ENCODE results near the gene TENT4A.

- TF ChIP-seq SP2 (CRISPR knock-in tag; IDR thresholded peaks at IDR 0.05), result no peak
- TF ChIP-seq SNAPC2 (CRISPR knock-in tag; IDR thresholded peaks at IDR 0.05), result no peak
- no peak for TF ChIP-seq SP5 (CRISPR knock-in tag; IDR thresholded peaks at IDR 0.05; ENCODE audit: borderline replicate concordance, low read depth)
- no peak for TF ChIP-seq MXI1 (IDR thresholded peaks at IDR 0.05; ENCODE audit: borderline replicate concordance, low read depth, low read length)
- TF ChIP-seq THAP8 (CRISPR knock-in tag; IDR thresholded peaks at IDR 0.05; ENCODE audit: borderline replicate concordance), result no peak
- no peak for TF ChIP-seq MEF2D (CRISPR knock-in tag; IDR thresholded peaks at IDR 0.05)
- TF ChIP-seq, protein P1, sequence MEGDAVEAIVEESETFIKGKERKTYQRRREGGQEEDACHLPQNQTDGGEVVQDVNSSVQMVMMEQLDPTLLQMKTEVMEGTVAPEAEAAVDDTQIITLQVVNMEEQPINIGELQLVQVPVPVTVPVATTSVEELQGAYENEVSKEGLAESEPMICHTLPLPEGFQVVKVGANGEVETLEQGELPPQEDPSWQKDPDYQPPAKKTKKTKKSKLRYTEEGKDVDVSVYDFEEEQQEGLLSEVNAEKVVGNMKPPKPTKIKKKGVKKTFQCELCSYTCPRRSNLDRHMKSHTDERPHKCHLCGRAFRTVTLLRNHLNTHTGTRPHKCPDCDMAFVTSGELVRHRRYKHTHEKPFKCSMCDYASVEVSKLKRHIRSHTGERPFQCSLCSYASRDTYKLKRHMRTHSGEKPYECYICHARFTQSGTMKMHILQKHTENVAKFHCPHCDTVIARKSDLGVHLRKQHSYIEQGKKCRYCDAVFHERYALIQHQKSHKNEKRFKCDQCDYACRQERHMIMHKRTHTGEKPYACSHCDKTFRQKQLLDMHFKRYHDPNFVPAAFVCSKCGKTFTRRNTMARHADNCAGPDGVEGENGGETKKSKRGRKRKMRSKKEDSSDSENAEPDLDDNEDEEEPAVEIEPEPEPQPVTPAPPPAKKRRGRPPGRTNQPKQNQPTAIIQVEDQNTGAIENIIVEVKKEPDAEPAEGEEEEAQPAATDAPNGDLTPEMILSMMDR (CRISPR knock-in tag; IDR thresholded peaks at IDR 0.05), result no peak
- TF ChIP-seq SAFB2 (CRISPR knock-in tag; IDR thresholded peaks at IDR 0.05; ENCODE audit: borderline replicate concordance, low read depth), result no peak
- TF ChIP-seq ARNT (IDR thresholded peaks at IDR 0.05), result no peak
- no peak for TF ChIP-seq TCF7L2 (IDR thresholded peaks at IDR 0.05; ENCODE audit: low read depth, low read length)
- no peak for TF ChIP-seq PAX8 (CRISPR knock-in tag; IDR thresholded peaks at IDR 0.05; ENCODE audit: borderline replicate concordance)
- no peak for TF ChIP-seq ZNF672 (CRISPR knock-in tag; IDR thresholded peaks at IDR 0.05)
Measured at GRCh38 chr5:6715758-6716628, 2.8 kb downstream of the TENT4A start.

Measured in HepG2 (cell line).